HG03520 (cell line): ENCODE results near the gene GABRG3.
"Not testable (repeated sequence)": the region's sequence is repeated elsewhere in the genome, so short reads cannot be mapped to it uniquely, and the experiment has no call there.

ENCODE experiments used
- ATAC-seq: cut with Tn5 transposase; IDR thresholded peaks from one replicate; pipeline ENCODE4 v1.9.1; 2021; ENCODE audit warnings: mild to moderate bottlenecking, moderate library complexity; ENCODE audit not compliant: unreplicated experiment

The GABRG3 gene

DNA sequence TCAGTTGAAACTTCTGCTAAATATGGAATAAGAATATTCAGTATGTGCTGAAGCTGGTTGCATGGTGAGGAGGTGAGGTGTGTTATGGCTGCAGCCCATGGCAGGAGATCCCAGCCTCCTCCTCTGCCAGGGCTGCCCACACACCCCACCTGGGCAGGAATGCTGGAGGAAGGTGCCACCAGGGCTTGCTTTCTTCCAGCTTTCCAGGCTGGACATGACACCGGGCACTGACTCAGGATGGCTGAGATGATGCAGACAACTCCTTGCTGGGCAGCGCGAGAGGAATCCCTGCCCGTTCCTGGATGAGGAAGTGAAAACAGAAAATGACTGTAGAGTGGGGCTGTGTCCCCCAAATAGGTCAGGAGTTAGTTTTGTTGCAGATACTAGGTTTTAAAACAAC is 14.1 kb downstream of the GABRG3 start:
- no peak for ATAC-seq

DNA sequence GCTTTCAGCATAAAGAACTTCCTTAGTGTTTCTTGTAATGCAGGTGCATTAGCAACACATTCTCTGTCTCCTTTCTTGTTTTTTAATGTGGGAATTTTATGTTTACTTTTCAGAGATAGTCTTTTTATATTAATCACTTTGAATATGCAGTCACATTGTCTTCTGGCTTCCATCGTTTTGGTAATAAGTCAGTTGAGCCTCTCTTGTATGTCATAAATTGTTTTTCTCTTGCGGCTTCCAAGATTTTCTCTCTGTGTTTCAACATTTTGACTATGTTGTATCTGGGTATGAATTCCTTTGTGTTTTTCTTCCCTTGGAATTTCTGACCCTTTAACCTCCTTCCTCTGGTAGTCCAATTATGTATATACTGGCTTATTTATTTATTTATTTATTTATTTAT is 25.3 kb downstream of the GABRG3 start:
- no peak for ATAC-seq

GRCh38 chr15:27003003-27003402 is 32.0 kb downstream of the GABRG3 start:
- not testable (repeated sequence) for ATAC-seq

- ATAC-seq = not testable (repeated sequence)
Observed at GRCh38 chr15:27004226-27004625, 33.2 kb downstream of the GABRG3 start.

- no peak for ATAC-seq
Observed at GRCh38 chr15:27017168-27017809, 46.3 kb downstream of the GABRG3 start.

- no peak for ATAC-seq
Observed at GRCh38 chr15:27019687-27020086, 48.7 kb downstream of the GABRG3 start.

DNA sequence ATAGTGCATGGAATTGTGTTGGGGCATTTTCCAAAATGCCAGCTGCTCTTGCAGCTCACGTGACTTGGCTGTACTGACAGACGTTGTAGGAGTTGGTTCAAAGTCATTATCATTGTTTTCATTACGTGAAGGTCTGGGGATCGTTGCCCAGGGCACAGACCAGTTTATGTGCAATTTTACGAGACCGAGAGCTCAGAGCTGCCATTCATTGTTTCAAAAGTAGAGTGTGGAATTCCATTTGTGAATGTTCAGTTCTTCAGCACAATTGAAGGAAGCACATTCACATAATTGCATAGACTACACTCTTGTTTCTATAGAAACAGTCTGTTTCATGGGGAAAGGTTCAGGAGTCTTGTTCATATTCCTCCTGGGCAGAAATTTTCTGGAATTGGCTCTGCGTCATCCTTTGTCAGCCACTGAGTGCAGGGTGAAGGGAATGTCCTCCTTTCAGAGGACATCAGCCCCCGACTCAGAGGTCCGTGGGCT is 54.5 kb downstream of the GABRG3 start:
- no peak for ATAC-seq

DNA sequence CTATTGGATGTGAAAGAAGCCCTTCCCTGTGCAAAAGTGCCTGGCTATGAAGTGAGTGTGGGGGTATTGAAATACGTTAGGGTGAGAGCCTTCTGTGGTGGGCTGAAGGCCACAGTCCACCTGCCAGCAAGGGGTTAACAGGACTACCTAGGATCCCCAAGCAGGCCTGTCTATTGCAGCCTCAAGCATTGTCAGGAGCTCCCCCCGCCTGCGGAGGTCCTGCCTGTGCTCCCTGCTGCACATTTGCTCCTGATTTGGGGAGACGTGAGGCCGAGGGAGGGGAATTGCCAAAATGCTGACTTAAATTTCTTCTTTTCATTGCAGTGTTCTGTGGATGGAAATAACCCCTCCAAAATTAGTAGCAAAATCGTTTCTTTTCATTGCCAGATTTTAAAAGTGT is 56.2 kb downstream of the GABRG3 start:
- ATAC-seq = no peak

- no peak for ATAC-seq
Observed at GRCh38 chr15:27028858-27029477, 58.0 kb downstream of the GABRG3 start.

DNA sequence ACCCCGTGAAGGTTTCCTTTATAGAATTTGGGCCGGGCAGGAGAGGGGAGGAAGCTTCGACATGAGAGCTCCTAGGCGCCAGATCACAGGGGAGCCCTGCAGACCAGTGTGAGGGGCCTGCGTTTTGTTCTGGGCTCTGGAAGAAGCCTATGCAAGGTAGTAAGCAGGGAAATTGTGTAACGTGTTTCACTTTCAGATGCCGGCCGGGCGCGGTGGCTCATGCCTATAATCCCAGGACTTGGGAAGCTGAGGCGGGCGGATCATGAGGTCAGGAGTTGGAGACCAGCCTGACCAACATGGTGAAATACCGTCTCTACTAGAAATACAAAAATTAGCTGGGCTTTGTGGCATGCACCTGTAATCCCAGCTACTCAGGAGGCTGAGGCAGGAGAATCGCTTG is 65.2 kb downstream of the GABRG3 start:
- no peak for ATAC-seq

DNA sequence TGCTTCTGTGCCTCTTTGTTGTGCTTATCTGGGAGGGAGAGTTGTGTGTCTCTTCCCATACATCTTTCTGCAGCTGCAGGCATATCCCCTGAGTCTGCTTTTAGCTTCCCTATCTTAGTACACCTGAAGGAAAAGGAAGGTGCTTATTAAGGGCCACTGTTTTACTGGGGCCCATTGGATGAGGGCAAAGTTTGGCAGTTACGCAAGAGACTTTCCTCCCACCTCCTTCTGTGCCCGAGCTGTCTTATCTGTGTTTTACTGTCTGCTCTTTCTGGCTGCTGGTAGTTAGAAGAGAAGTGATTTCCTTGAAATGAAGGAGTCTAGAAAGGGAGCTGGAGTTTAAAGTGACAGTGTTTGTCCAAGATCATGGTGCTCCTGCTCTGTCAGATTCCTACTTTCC is 66.5 kb downstream of the GABRG3 start:
- no peak for ATAC-seq

GRCh38 chr15:27039152-27039551 is 68.2 kb downstream of the GABRG3 start:
- no peak for ATAC-seq

DNA sequence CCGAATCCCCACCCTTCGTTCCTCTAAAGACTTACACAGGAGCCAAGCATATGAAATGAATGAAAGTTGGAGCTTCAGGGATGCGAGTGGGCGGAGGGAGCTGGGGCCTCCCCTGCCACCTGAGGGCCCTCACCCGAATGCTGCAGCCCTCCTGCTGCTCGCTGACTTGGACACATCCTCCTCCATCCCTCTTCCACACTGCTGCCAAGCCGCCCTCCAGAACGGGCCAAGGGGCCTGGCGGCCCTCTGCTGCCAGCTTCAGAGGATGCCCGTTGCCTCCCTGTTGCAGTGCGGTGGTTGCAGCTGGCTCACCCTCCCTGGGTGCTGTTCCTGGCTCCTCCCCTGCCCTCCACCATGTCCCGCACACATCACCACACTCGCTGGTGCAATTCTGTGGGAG is 71.2 kb downstream of the GABRG3 start:
- ATAC-seq = no peak

DNA sequence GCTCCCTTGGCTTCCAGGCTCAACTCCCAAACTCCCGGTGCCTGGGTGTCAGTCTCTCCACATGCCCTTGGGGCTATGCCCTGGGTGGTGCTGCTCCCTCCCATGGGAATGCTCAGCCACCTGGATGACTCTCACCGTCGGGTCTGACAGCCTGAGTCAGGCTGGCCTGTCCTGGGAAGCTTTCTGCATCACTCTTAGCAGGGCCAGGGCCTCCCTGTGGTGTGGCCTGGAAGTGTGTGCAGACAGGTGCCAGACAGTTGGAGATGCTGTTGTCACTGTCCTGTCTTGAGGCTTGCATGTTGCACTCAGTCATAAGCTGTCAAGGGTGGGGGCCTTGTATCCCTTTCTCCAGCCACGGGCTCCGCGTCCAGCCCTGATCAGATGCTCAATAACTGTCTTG is 71.7 kb downstream of the GABRG3 start:
- ATAC-seq = no peak

- no peak for ATAC-seq
Observed at GRCh38 chr15:27043770-27044169, 72.8 kb downstream of the GABRG3 start.

DNA sequence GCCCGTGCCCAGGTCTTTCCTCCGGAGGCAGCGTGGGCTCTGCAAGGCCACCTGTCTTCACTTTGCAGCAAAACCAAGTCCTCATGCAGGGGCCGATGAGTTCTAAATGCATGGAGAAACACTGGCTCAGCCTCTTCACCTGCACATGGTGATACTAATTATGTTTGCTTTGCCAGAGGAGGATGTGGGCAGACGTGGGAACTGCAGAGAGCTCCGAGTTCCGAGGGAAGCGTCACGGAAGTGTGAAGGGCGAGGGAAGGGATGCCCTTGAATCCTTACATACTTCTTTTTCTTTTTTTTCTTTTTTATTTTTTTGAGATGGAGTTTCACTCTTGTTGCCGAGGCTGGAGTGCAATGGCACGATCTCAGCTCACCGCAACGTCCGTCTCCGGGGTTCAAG is 74.8 kb downstream of the GABRG3 start:
- ATAC-seq = no peak

DNA sequence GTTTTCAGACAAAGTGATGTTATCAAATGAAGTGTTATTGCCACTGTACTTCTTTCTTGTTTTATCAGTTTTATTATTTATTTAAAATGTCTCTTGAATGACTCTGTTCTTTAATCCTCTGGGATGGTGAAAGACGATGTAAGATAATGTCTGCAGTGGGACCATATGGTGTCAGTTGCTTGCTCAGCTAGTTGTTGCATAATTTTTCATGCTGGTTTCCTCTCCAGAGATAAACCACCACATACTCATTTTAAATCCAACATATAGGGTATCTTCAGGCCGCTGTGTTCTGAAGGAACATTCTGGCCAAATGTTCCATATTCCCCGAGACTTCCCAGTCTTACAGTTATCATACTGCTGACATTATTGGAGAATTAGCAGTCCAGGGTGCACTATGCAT is 75.9 kb downstream of the GABRG3 start:
- ATAC-seq = no peak

DNA sequence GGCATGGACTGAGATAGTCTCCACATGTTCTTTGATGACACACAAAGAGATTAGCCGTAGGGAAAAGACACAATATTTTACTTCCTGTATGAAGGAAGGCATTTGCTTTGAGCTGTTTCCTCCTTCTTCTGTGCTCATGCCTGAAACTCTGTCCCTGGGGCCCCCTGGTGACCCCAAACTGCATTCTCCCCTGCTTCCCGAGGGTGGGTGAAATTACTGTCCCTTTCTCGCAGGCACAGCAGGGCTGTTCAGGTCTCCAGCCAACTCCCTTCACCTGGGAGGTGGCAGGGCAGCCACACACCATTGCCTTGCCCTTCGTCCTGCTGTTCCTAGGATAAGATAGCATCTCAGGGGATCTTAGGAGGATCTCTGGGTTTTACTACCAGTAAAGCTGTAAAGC is 79.2 kb downstream of the GABRG3 start:
- no peak for ATAC-seq

GRCh38 chr15:27054426-27054825 is 83.4 kb downstream of the GABRG3 start:
- no peak for ATAC-seq

DNA sequence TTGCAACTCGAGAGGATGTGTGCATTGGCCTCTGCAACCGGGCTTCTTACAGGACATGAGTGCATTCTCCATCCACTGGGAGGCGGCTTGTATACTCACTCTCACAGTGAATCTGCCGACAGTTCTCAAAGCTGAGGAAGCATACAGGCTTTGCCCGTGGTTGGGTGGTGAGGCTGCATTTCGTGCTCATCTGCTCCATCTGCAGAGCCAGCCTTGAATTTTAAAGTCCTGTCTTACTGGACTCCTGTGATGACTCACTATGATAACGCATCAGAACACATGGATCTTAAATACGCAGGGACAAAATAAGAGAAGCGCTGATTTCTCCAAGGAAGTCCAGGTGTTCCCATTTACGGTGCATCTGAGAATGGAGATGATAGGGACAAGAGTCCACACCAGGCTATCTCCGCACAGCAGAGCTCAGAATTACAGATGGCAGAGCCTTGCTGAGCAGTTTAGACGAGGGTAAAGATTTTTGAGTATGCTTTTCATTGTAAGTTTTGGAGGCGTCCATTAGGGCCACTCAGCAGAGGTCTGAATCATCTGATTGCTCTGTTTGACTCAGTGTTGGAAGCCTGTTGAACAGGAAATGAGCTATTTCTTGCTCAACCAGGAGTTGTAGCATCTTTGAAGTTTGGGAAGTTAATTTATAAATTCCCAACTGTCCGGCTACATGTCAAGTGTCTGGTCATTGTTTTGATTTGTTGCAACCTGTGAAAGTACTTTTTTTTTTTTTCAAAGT is 87.1 kb downstream of the GABRG3 start:
- no peak for ATAC-seq

- ATAC-seq = no peak
Observed at GRCh38 chr15:27058939-27059338, 88.0 kb downstream of the GABRG3 start.

GRCh38 chr15:27059610-27060202 is 88.7 kb downstream of the GABRG3 start:
- ATAC-seq = no peak
